ENCODE measurements around the gene HSPBAP1. TPM values are rescaled to one million over a fixed set of nuclear protein-coding genes. Genes with fewer than 3 reads are reported as not detected.

Gene HSPBAP1, protein sequence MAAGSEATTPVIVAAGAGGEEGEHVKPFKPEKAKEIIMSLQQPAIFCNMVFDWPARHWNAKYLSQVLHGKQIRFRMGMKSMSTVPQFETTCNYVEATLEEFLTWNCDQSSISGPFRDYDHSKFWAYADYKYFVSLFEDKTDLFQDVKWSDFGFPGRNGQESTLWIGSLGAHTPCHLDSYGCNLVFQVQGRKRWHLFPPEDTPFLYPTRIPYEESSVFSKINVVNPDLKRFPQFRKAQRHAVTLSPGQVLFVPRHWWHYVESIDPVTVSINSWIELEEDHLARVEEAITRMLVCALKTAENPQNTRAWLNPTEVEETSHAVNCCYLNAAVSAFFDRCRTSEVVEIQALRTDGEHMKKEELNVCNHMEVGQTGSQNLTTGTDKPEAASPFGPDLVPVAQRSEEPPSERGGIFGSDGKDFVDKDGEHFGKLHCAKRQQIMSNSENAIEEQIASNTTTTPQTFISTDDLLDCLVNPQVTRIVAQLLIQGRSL
- total RNA-seq: 3.9 and 4.2 TPM in 2 replicates

DNA sequence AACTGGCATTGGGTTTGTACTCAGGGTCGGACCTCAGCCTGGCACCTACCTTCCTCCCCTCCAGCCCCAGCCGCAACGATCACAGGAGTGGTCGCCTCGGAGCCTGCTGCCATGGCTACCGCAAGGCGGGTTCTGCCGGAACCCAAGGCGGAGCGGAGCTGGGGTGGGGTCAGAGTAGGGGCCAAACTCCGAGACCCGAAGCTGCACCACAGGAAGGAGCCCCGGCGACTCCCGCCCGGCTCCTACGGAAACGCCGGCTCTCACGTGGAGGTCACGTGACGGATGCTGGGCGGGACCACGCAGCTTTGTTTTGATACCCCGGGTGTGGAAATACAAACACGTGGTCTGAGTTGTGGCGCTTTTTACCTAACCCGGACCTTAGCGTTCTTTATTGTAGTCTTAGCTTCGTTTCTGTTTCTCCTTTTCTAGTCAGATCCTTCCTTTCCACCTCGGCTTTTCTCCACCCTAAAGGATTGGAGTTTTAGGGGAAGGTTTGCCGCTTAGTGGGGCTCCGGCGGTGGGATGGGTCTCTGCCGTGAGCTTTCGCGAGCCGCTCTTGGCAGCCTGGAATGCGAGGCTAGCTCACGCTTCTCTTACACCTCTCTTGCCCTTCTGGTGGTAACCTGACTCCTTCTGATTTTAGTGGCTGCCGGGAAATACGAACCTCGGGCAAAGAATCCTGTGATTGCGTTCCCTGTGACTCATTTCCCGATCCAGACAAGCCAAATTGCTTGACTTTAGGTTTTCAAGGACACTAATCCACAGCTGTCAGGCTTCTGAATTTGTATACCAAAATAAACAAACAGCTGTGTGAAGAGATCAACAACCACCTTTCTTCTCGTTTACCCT, at the start of gene HSPBAP1:
Gene HSPBAP1 (minus strand): TSS at position 264 of the 849 bp plus-strand sequence. CDS start 151 bp downstream, at position 113.

GRCh38 chr3:122794779-122795673, 1.4 kb upstream of the HSPBAP1 start, which contains the start of gene SLC49A4:
Gene SLC49A4, plus strand, starts transcription at chr3:122795069. Its CDS starts 124 bp downstream, at chr3:122795193.

Other genes starting within 250 kb of the HSPBAP1 start
- 8.9 and 9.8 TPM in 2 replicates for gene PARP9, start 229.5 kb downstream of the HSPBAP1 start, total RNA-seq
- gene DTX3L, start 229.5 kb downstream of the HSPBAP1 start, total RNA-seq: 11.1 and 12.6 TPM in 2 replicates
- gene PARP15, start 216.2 kb downstream of the HSPBAP1 start, total RNA-seq: under 0.01 and 0.15 TPM in 2 replicates
- gene PARP14, start 113.0 kb downstream of the HSPBAP1 start, total RNA-seq: 12.4 and 12.6 TPM in 2 replicates
- 12.5 and 12.9 TPM in 2 replicates for gene SLC49A4, start 1.2 kb upstream of the HSPBAP1 start, total RNA-seq
- gene SEMA5B, start 233.9 kb upstream of the HSPBAP1 start, total RNA-seq: not detected in 2 replicates

All from bronchus fibroblast of lung (primary cell).